GM21515 (cell line): ENCODE data around the gene QRICH2.
"Not testable (repeated sequence)": the region's sequence is repeated elsewhere in the genome, so short reads cannot be mapped to it uniquely, and the experiment has no call there.

ENCODE experiments used
- ATAC-seq: cut with Tn5 transposase; IDR thresholded peaks from one replicate; pipeline ENCODE4 v1.9.1; 2021; ENCODE audit not compliant: unreplicated experiment

Gene QRICH2

GRCh38 chr17:76233588-76234353 is 74.3 kb downstream of the QRICH2 start:
- ATAC-seq, result no peak

GRCh38 chr17:76232342-76232741 is 75.7 kb downstream of the QRICH2 start:
- ATAC-seq, result no peak

DNA sequence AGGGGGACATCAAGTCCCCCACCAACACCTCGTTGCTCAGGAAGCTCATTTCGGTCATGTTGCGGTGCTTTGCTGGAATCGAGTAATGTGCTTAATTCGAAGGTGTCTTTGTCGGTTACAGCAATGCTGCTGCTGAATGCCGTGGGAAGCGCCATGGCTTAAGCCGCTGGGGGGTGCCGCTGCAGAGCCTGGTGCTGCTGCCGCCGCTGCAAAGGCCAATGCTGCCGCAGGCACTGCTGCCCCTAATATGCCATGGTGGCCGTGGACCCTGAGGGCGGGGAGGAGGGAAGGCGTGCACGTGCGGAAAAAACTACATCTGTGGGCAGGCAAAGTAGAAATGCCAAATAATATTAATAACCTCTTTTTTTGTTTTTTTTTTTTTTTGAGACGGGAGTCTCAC is 81.3 kb downstream of the QRICH2 start:
- not testable (repeated sequence) for ATAC-seq

DNA sequence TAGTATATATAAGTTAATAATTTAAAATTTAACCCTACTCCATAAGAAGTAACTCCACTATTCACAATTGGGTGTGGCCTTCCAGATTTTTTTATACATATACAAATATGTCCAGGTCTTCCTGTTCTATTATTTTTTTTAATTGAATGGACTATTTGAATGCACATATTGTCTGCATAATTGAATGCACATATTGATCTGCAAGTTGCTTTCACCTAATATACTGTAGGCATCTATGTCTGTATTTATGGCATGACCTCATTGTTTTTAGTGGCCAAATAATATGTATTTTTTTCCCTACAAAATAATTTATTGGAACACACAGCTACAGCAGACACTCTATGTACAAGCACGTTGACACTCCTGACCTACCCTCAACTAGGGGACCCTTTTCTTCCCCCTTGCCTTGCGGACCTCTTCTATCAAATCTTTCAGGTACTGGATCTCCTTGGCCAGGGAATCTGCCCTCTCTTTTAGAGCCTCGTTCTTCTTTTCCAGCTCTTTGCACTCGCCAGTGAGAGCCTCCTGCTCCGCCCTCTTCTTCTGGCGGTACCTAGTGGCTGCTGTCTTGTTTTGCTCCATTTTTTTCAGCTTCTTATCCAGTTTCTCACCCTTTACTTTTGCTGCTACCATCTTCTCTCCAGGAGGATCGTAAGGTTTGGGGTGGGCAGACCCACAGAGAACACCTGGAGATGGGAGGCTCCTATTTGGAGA is 82.5 kb downstream of the QRICH2 start:
- not testable (repeated sequence) for ATAC-seq
